Stimulated activated naive CD8-positive, alpha-beta T cell treated with anti-CD3 and anti-CD28 coated beads, Interleukin-15, amount 100 ng/mL, for 72 hours (primary cell): Measurements from ENCODE around the gene NAV2.

Source experiments
- ATAC-seq: fragments of 150-1000 bp; cut with Tn5 transposase; 2 replicates; pipeline ENCODE4 v1.10.0; 2021; ENCODE audit warnings: mild to moderate bottlenecking, moderate library complexity
- DNase-seq, 2 donors: peaks; one replicate each; pipeline ENCODE4 v3.0.0; 2021 to 2022
- H3K27ac Mint-ChIP-seq, 2 donors: one replicate each; pipeline ENCODE4 v1.8.0; 2022; ENCODE audit warnings: mild to moderate bottlenecking in 2 of 2, mixed read lengths in 2 of 2, moderate library complexity in 2 of 2
- H3K27me3 Mint-ChIP-seq: one replicate; pipeline ENCODE4 v1.8.0; 2022; ENCODE audit warnings: mixed read lengths
- H3K4me1 Mint-ChIP-seq: one replicate; pipeline ENCODE4 v1.8.0; 2022; ENCODE audit warnings: mild to moderate bottlenecking, mixed read lengths
- H3K4me3 Mint-ChIP-seq, 2 donors: one replicate each; pipeline ENCODE4 v1.8.0; 2022; ENCODE audit warnings: mild to moderate bottlenecking in 2 of 2, mixed read lengths in 2 of 2, moderate library complexity in 1 of 2
- H3K9me3 Mint-ChIP-seq, 2 donors: one replicate each; pipeline ENCODE4 v1.8.0; 2022; ENCODE audit warnings: mixed read lengths in 2 of 2

NAV2 gene

GRCh38 chr11:19849107-19849789, 136.6 kb downstream of the NAV2 start:
- H3K9me3 Mint-ChIP-seq, result peaks cover 0 to 5% of the 10 kb centered on the region in 2 donors
- no peak overlapping the region for H3K27ac Mint-ChIP-seq
- DNase-seq, result no peak
- no peak overlapping the region for H3K4me3 Mint-ChIP-seq
- H3K4me1 Mint-ChIP-seq, result no peaks in the 10 kb centered on the region
- no peak for ATAC-seq
- H3K27me3 Mint-ChIP-seq, result peaks cover 26% of the 10 kb centered on the region

DNA sequence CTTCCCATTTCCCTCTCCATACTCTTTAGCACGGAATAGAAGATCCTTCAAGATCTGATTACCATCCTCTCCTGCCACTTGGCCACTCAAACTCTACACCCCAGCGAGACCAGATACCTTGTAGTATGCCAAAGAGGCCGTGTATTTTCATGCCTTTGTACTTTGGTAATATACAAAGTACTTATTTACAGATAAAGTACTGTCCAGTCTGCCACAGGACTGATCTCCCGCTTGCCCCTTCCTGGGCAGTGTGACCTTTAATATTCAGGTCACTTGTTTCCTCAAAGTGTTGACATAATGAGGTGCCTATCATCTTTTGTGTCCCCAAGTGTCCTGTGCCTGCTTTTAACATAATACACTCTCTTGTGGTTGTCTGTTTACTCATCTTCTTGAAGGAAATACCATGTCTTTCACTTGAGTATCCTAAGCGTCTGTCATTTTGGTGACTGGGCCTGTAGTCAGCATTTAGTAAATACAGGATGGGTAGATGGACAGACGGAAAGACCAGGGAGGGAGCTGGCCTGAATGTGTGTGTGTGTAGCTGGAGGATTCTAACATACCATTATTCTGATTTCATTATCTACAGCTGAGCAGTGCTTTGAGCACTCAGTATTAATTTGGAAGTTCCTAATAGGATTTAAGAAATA, 137.4 kb downstream of the NAV2 start:
- DNase-seq (no peak), ATAC-seq (no peak)

DNA sequence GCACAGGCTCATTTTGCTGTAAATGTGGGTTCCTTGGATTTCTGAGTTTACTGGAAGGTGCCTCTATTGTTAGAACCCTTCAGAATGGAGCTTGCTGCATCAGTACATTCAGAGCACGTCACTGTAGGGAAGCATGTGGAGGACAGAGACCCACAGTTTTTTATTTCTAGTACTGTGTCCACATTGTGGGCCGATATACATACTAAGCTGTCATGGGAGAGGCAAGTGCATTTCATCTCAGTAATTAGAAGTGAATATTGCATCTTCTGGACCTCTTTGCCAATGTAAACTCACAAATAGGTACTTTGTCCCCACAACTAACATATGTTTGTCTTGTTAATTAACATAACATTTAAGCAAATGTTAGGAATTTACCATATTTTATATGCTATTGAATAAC, 139.7 kb downstream of the NAV2 start:
- H3K27me3 Mint-ChIP-seq, result peaks cover 20% of the 10 kb centered on the region

More for the DNA sequence above, 137.4 kb downstream of the NAV2 start:
- peaks cover 28% of the 10 kb centered on the region for H3K27me3 Mint-ChIP-seq
- H3K9me3 Mint-ChIP-seq, result peaks cover 0 to 5% of the 10 kb centered on the region in 2 donors
- no peaks in the 10 kb centered on the region for H3K4me1 Mint-ChIP-seq
- no peak overlapping the region for H3K4me3 Mint-ChIP-seq
- H3K27ac Mint-ChIP-seq, result no peak overlapping the region

DNA sequence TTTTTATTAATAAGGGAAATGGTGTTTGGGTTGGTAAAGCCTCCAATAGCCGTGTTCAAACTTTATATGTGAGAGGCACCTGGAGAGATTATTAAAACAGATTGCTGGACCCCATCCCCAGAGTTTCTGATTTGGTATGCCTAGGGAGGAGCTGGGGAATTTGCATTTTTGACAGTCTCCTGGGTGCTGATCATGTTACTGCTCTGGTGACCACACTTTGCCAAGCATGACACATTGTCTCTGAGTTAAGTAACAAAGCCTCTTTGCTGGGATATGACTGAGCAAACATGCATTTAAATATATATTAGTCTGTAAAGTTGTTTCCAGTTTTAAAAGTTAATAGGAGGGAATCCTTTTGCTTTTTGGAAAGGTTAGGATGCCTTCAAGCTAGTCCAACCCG, 140.4 kb downstream of the NAV2 start:
- no peak for DNase-seq
- Mint-ChIP-seq H3K4me3 (no peak overlapping the region), H3K4me1 (no peaks in the 10 kb centered on the region), H3K27ac (no peak overlapping the region), H3K27me3 (peaks cover 20% of the 10 kb centered on the region), H3K9me3 (peaks cover 0 to 5% of the 10 kb centered on the region in 2 donors)
- no peak for ATAC-seq

More for the DNA sequence above, 139.7 kb downstream of the NAV2 start:
- H3K4me1 Mint-ChIP-seq, result no peaks in the 10 kb centered on the region
- DNase-seq (no peak), ATAC-seq (no peak)
- no peak overlapping the region for H3K4me3 Mint-ChIP-seq
- H3K27ac Mint-ChIP-seq, result no peak overlapping the region
- H3K9me3 Mint-ChIP-seq, result peaks cover 0 to 5% of the 10 kb centered on the region in 2 donors

GRCh38 chr11:19853920-19854319, 141.3 kb downstream of the NAV2 start:
- H3K27ac Mint-ChIP-seq, result no peak overlapping the region
- peaks cover 13% of the 10 kb centered on the region for H3K27me3 Mint-ChIP-seq
- H3K4me3 Mint-ChIP-seq, result no peak overlapping the region
- DNase-seq, result no peak
- peaks cover 0 to 5% of the 10 kb centered on the region in 2 donors for H3K9me3 Mint-ChIP-seq
- ATAC-seq, result no peak
- no peaks in the 10 kb centered on the region for H3K4me1 Mint-ChIP-seq

DNA sequence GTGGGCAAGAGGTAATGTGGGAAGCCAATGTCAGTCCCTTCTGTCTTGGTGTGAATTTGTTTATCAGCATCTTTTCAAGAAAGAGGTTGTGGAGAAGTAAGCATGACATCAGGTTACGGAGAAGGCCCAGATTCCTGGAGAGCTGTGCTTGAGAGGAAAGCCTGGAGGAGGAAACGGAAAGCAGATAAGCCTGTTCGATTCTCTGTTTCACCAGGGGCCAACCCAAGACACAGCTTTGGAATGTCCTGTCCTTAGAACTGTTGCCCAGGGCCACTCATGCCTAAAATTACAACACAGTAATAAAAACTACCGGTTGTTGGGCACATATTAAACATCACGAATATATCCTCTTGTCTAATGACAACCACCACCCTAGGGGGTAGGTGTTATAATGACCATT, 148.5 kb downstream of the NAV2 start:
- Mint-ChIP-seq H3K9me3 (no peaks in the 10 kb centered on the region), H3K27me3 (peaks cover 19% of the 10 kb centered on the region), H3K4me1 (no peaks in the 10 kb centered on the region), H3K4me3 (no peak overlapping the region), H3K27ac (no peak overlapping the region)
- ATAC-seq (no peak), DNase-seq (no peak)

GRCh38 chr11:19862091-19862490, 149.5 kb downstream of the NAV2 start:
- Mint-ChIP-seq H3K27me3 (peaks cover 19% of the 10 kb centered on the region), H3K4me3 (no peak overlapping the region), H3K4me1 (no peaks in the 10 kb centered on the region), H3K9me3 (no peaks in the 10 kb centered on the region), H3K27ac (no peak overlapping the region)
- ATAC-seq, result no peak
- DNase-seq, result no peak

DNA sequence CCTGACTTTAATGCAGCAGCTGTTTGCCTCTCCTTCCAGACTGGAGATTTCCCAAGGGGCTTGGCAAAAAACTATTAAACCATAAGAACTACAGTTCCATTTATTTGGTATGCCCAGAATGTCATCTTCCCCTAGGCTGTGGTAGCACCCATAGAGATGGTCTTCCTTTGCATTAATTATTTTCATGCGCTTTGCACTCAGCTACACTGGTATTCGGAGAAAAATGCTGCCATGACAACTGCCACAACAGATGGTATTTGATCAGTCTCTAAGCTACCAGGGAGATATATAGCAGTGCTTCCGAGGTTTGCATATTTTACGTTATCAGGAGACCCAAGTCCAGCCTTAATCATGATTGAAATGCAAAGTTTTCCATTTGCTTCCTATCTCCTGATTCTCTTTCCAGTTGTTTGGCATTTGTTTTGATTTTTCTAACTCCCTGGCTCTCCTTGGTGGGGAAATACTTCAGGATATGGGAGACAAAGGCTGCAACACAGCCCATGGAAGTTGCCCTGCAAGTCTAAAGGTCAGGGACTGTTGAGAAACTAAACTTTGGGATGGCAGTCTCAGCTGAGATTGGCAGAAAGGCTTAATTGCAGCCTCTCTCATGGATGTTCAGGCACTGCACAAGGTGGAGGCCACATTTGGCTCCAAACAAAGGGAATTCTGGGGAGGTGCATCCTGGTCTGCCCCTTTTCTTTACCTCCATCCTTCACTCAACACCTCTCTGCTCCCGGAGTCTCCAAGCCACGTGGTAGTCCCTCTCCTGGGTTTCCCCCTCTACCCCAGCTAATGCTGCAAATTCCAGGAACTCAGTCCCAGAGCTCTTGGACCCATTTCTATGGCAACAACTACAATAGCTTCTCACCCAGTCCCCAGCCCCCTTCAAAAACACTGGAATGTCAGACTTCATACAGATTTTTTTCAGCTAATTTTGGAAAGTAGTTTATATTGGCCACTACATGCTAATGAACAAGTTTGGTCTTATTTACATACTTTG, 151.8 kb downstream of the NAV2 start:
- no peaks in the 10 kb centered on the region for H3K9me3 Mint-ChIP-seq
- ATAC-seq, result no peak
- no peak for DNase-seq
- no peaks in the 10 kb centered on the region for H3K4me1 Mint-ChIP-seq
- H3K27ac Mint-ChIP-seq, result no peak overlapping the region
- H3K4me3 Mint-ChIP-seq, result no peak overlapping the region
- H3K27me3 Mint-ChIP-seq, result peaks cover 19% of the 10 kb centered on the region

DNA sequence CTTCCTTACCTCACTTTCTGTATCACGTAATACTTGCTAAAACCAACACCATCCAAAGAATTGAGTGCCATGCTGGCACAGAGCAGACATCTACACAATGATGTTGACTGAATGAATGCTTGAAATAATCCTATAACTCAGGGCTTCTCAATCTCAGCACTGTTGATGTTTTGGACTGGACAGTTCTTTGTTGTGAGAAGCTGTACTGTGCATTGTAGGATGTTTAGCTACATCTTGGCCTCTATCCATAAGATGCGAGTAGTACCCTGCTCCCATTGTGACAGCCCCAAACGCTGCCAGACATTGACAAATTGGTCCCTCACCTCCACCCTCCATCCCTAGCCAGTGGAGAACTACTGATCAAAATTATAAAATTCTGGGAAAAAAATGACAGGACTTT, 153.4 kb downstream of the NAV2 start:
- no peak for ATAC-seq
- no peak overlapping the region for H3K27ac Mint-ChIP-seq
- no peaks in the 10 kb centered on the region for H3K4me1 Mint-ChIP-seq
- DNase-seq, result no peak
- H3K4me3 Mint-ChIP-seq, result no peak overlapping the region
- H3K27me3 Mint-ChIP-seq, result peaks cover 19% of the 10 kb centered on the region
- H3K9me3 Mint-ChIP-seq, result no peaks in the 10 kb centered on the region

GRCh38 chr11:19866521-19866920, 153.9 kb downstream of the NAV2 start:
- H3K4me1 Mint-ChIP-seq, result no peaks in the 10 kb centered on the region
- peaks cover 23% of the 10 kb centered on the region for H3K27me3 Mint-ChIP-seq
- H3K4me3 Mint-ChIP-seq, result no peak overlapping the region
- ATAC-seq (no peak), DNase-seq (no peak)
- no peak overlapping the region for H3K27ac Mint-ChIP-seq
- H3K9me3 Mint-ChIP-seq, result no peaks in the 10 kb centered on the region

DNA sequence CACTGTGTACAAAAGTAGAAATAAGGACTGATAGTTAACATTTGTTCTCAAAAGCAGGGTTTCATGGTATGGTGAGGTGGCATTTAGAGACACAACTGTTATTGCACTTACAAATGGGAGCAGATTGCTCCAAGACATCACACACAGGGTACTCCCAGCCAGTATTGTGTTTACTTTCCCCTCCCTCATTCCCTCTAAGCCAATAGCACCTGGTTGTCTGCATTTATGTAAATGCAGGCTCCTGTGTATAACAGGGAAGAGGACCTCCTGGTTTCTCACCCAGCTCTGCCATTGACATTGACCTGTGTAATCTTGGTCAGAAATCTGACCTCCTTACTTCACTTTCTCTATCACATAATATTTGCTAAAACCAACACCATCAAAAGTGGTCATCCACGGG, 154.4 kb downstream of the NAV2 start:
- DNase-seq (no peak), ATAC-seq (no peak)
- Mint-ChIP-seq H3K27ac (no peak overlapping the region), H3K4me1 (no peaks in the 10 kb centered on the region), H3K4me3 (no peak overlapping the region), H3K27me3 (peaks cover 27% of the 10 kb centered on the region), H3K9me3 (no peaks in the 10 kb centered on the region)

DNA sequence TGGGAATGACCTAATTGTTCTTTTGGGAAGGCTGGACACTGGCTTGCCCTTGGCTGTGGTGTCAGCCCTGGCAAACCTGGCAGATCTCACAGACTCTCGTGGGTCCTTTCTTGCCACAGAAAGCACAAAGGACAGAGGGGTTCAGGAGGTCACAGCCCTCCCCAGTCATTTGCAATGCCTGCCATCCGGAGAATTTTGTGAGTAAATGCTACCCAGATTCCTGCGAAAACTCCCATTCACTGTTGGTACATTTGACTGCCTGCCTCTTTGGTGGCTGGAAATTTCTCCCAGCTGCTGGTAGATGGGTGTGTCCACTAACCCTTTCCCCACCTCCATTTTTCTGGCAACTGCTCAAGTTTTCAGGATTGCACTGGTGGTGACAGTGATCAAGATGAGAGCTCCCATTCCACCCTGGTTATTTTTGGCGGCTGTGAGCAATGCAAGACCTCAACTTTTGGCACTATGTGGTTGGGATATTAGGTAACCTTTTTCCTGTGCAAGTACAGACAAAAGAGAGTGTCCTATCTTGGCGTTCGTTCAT, 155.7 kb downstream of the NAV2 start:
- ATAC-seq (no peak), DNase-seq (no peak)
- Mint-ChIP-seq H3K9me3 (no peaks in the 10 kb centered on the region), H3K4me1 (no peaks in the 10 kb centered on the region), H3K27ac (no peak overlapping the region), H3K4me3 (no peak overlapping the region), H3K27me3 (peaks cover 27% of the 10 kb centered on the region)

GRCh38 chr11:19868871-19869270, 156.2 kb downstream of the NAV2 start:
- Mint-ChIP-seq H3K9me3 (no peaks in the 10 kb centered on the region), H3K27me3 (peaks cover 27% of the 10 kb centered on the region), H3K27ac (no peak overlapping the region), H3K4me1 (no peaks in the 10 kb centered on the region), H3K4me3 (no peak overlapping the region)
- no peak for ATAC-seq
- no peak for DNase-seq

DNA sequence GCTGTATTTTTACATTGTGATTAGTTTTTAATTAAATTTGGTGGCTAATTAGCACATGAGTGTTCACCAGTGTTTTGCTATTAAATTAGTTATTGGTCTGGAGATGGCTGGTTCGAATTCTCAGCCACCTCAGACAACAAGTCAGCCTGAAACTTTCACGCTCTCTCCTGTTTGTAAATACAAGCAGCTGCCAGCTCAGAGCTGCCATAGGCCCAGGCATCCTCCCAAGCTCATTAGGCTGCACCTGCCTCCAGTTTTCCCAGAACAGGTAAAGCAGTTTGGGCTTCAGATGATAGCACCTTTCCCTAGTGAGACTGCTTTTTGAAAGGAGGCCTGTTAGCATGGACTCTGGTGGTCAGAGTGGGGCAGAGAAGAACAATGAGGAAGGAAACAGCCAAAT, 156.8 kb downstream of the NAV2 start:
- H3K9me3 Mint-ChIP-seq, result no peaks in the 10 kb centered on the region
- H3K4me3 Mint-ChIP-seq, result no peak overlapping the region
- H3K4me1 Mint-ChIP-seq, result no peaks in the 10 kb centered on the region
- no peak overlapping the region for H3K27ac Mint-ChIP-seq
- ATAC-seq (no peak), DNase-seq (no peak)
- peaks cover 23% of the 10 kb centered on the region for H3K27me3 Mint-ChIP-seq

DNA sequence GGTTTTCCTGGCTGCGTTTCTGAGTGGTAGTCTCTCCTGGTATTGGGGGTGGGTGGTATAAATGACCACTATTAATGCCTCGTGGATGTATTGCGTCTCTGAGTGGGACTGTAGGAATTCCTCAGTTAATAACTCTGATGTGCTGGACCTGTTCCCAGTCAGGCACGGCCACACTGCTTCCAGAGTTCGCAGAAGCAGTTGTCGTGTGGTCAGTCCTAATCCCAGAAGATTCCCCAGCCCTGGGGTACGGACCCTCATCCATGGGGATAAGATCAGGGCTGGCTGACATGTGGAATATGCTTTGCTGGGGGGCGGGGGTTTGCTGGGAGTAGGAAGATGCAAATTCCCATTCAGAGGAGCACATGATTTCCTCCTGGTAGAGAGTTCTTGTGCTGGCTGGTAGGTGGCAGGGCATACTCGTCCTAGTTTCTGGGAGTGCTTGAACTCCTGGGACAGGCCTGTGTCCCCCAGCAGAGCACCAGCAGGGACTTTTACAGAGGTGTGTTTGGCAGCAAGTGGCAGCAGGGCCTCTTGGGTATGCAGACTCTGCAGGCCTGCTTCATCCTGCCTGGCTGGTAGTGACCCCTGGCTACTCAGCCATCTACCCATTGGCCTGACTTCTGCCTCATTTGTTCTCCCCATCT, 157.4 kb downstream of the NAV2 start:
- H3K27ac Mint-ChIP-seq, result no peak overlapping the region
- DNase-seq (no peak), ATAC-seq (no peak)
- H3K27me3 Mint-ChIP-seq, result peaks cover 17% of the 10 kb centered on the region
- no peaks in the 10 kb centered on the region for H3K4me1 Mint-ChIP-seq
- no peaks in the 10 kb centered on the region for H3K9me3 Mint-ChIP-seq
- H3K4me3 Mint-ChIP-seq, result no peak overlapping the region
